IPS-20b (cell line): Measurements from ENCODE around the gene TUB.

Experiments used
- H3K27ac ChIP-seq: one replicate; pipeline ENCODE4 v1.5.1; 2013; ENCODE audit warnings: low read length
- H3K27me3 ChIP-seq: 2 replicates; pipeline ENCODE4 v1.6.1; 2013; ENCODE audit warnings: mild to moderate bottlenecking, low read length, inconsistent platforms; ENCODE audit not compliant: insufficient read depth
- H3K36me3 ChIP-seq: 2 replicates; pipeline ENCODE4 v1.6.1; 2013; ENCODE audit warnings: low read depth, mild to moderate bottlenecking, inconsistent platforms, low read length, moderate library complexity; ENCODE audit not compliant: insufficient read depth
- H3K4me1 ChIP-seq: 2 replicates; pipeline ENCODE4 v1.6.1; 2013; ENCODE audit warnings: mild to moderate bottlenecking, control low read depth, inconsistent platforms, low read length, moderate library complexity; ENCODE audit not compliant: insufficient read depth
- H3K4me3 ChIP-seq: 2 replicates; pipeline ENCODE4 v1.5.1; 2013; ENCODE audit warnings: mild to moderate bottlenecking, low read length, inconsistent platforms
- H3K9ac ChIP-seq: 2 replicates; pipeline ENCODE4 v1.6.1; 2013; ENCODE audit warnings: low read depth, mild to moderate bottlenecking, inconsistent platforms, low read length, moderate library complexity
- H3K9me3 ChIP-seq: 2 replicates; pipeline ENCODE4 v1.6.1; 2013; ENCODE audit warnings: mild to moderate bottlenecking, low read depth, low read length, inconsistent platforms; ENCODE audit not compliant: insufficient read depth

The TUB gene, protein sequence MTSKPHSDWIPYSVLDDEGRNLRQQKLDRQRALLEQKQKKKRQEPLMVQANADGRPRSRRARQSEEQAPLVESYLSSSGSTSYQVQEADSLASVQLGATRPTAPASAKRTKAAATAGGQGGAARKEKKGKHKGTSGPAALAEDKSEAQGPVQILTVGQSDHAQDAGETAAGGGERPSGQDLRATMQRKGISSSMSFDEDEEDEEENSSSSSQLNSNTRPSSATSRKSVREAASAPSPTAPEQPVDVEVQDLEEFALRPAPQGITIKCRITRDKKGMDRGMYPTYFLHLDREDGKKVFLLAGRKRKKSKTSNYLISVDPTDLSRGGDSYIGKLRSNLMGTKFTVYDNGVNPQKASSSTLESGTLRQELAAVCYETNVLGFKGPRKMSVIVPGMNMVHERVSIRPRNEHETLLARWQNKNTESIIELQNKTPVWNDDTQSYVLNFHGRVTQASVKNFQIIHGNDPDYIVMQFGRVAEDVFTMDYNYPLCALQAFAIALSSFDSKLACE

DNA sequence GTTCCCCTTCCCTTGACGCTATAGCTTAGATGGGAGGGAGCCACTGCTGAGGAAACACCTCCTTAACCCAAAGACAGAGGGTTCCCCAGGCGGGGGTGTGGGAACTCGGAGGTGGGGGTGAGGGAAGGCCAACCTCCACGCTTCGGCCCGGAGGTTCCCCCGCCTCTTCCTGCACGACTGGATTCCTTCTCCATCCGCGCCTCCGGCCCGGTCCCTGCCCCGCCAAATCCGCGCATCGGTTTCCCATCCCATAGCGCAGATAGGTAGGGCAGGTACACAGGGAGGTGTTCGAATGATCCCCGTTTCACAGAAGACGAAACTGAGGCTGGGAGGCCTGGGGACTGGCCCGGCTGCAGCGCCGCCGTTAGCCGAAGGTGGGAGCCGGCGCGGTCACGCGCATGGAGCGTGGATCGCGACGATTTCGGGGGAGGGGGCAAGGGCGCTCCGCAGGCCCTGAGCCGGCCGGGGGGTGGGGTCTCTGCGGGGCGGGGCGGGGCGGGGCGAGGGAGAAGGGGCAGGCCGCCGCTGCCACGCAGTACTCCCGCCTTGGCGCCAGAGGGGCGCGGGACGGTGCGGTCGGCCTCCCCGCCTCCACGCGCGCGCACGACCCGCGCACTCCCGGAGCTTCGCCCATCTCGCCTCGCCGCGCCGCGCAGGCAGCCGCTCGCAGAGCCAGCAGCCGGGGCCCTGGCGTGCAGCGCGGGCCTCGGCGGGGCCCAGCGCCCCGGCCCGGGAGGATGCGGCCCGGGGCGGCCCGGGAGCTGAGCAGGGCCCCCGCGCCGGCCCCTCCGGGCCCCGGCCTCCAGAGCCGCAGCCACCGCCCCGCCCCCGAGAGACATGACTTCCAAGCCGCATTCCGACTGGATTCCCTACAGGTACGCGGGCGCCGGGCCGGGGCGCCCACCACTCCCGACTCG lies at the start of gene TUB:
TUB (plus strand) TSS at position 538 of the 917 bp plus-strand sequence; CDS start at position 838, 300 bp downstream.
- Histone ChIP-seq H3K4me3 (peak within 1 kb of the TSS; percentile 70), H3K27ac (no peak within 1 kb of the TSS)

DNA sequence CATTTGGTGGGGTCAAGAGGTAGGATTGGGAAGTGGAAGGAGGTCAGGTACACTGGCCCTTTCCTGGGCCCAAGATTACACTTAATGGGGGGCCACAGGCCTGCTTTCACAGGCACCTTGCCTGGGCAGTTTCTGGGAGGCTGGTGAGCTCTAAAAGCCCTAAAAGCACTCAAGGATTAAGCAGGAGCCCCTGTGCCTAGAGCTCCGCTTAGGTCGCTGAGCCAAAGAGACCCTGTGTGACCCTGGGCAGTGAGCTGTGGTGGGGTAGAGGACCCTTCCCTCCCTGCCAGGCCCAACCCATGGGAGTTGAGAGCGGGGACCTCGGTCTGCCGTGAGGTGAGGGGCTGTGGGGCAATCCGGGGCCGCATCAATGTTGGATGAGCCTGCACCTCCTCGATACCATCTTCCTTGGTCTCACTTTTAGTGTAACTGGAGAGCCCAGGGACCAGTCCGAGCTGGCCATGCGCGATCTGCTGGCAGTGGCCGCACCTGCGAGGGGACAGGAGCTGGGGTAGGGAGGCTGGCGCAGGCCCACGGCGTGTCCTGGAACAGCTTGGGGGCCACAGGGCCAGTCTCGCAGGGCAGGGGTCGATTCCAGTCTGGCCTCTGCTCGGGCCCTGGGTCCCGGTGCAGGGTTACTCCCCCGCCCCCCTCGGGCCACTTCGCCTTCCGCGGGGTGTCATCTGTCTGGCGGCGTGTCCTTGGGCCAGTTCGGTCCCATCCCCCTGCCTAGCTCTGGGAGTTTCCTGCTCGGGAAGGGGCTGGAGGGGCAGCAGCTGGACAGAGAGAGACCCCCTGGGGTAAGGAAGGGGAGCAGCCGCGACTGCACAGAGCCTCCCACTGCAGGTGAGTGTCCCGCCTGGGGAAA lies 49.5 kb upstream of the TUB start:
- no peaks in the 10 kb centered on the region for H3K9me3 ChIP-seq
- H3K27ac ChIP-seq = no peak overlapping the region
- H3K9ac ChIP-seq = no peak overlapping the region; the same call in 1 of the 2 replicates
- H3K27me3 ChIP-seq = peaks cover 28% of the 10 kb centered on the region
- H3K4me1 ChIP-seq = no peaks in the 10 kb centered on the region
- no peaks in the 10 kb centered on the region for H3K36me3 ChIP-seq
- H3K4me3 ChIP-seq = no peak overlapping the region

More for the DNA sequence above, at the start of gene TUB:
- Histone ChIP-seq H3K9me3 (no peaks in the 10 kb centered on the region), H3K4me1 (peaks cover 25% of the 10 kb centered on the region), H3K9ac (peak within 1 kb of the TSS; percentile 58; the same call in 1 of the 2 replicates), H3K27me3 (peaks cover 37% of the 10 kb centered on the region), H3K36me3 (no peaks in the 10 kb centered on the region)

DNA sequence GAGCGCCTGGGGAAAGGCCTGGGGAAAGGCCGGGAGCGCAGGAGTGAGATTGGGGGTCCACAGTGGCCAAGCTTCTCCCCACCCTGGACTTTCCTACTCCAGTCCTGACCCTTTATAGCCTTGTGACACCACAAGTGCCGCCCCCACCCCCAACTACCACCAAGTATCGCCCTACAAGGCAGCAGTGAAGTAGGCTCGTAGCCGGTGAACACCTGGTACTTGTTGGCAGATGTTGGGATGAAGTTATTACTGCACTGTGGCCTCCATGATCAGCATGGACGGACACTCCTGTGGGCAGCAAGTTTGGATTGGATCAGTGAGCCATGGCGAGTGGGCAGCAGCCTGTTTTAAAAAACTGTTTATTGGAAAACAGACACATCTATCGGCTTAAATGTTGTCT lies 48.9 kb upstream of the TUB start:
- H3K4me1 ChIP-seq = no peaks in the 10 kb centered on the region
- no peak overlapping the region for H3K9ac ChIP-seq
- no peak overlapping the region for H3K4me3 ChIP-seq
- peaks cover 32% of the 10 kb centered on the region for H3K27me3 ChIP-seq
- no peaks in the 10 kb centered on the region for H3K36me3 ChIP-seq
- no peaks in the 10 kb centered on the region for H3K9me3 ChIP-seq
- H3K27ac ChIP-seq = no peak overlapping the region

DNA sequence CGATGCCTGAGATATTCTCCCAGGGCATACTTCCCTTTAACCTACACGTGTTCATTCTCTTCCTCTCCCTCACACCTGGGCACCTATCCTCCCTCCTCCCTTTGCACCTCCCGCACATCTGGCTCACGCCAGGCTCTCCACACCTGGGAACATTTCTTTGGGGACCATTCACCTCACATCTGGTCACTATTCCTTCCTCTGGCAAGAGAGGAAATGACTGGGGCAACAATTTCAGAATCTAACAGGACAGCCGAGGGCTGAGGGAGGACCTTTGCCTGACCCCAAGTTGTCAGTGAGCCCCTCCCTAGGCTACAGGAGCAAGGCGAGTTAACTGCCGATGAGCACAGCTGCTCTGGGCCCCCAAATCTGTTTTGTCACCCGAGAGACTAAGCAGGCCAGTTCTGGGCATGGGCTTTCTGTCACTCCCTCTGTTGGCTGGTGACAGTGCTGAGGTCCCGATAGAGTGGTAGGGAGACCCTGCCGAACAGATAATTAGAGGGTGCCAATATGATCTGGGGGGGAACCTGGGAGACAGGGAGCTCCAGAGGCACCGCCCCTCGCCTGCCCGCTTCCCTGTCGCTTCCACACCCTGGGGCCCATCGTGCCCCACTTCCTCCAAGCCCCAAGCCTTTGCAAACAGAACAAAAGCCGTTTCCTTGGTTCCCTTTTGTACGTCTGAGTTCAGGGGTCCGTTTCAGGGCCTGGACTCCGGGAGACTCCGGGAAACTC lies 48.3 kb upstream of the TUB start:
- peak overlapping the region; percentile 34; the same call in 1 of the 2 replicates for H3K9ac ChIP-seq
- no peaks in the 10 kb centered on the region for H3K4me1 ChIP-seq
- no peaks in the 10 kb centered on the region for H3K9me3 ChIP-seq
- H3K27ac ChIP-seq = no peak overlapping the region
- H3K36me3 ChIP-seq = no peaks in the 10 kb centered on the region
- peak overlapping the region; percentile 11; the same call in 1 of the 2 replicates for H3K4me3 ChIP-seq
- H3K27me3 ChIP-seq = peaks cover 32% of the 10 kb centered on the region

DNA sequence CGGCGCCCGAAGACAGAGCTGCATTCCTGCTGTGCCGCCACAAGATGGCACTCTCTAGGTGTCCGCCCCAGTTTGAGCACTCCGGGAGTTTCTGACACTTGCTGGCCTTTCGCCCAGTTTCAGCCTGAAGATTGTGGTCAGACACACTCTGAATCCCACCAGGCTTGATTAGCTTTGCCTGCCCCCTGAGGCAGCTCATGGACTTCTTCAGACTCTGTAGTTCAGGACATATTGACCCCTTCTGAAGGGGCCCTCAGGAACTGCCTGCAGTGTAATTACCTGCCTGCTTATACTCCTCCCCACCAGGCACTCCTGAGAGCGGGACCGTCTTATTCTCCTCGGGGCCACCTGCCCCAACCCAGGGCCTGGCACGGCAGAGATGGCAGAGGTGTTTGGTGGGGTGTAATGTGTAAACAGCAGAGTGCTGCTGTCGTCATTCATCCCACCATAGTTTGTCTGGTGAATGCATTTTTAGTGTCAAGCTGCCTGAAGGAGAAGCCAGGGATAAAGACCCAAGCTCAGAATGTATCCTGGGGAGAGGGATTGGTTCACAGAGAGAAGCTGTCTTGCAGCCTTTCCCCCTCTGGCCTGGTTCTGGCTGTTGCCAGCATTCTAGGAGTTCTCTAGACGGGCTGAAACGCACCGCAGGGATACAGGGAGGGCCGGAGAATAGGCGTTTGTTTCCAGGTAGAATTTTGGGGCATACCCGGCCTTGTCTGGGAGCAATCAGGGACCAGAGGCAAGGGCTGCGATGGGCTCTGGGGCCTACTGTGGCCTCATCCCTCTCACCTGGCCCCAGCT lies 47.5 kb upstream of the TUB start:
- peak overlapping the region; percentile 11; the same call in 1 of the 2 replicates for H3K4me3 ChIP-seq
- no peak overlapping the region for H3K27ac ChIP-seq
- H3K9ac ChIP-seq = no peak overlapping the region

DNA sequence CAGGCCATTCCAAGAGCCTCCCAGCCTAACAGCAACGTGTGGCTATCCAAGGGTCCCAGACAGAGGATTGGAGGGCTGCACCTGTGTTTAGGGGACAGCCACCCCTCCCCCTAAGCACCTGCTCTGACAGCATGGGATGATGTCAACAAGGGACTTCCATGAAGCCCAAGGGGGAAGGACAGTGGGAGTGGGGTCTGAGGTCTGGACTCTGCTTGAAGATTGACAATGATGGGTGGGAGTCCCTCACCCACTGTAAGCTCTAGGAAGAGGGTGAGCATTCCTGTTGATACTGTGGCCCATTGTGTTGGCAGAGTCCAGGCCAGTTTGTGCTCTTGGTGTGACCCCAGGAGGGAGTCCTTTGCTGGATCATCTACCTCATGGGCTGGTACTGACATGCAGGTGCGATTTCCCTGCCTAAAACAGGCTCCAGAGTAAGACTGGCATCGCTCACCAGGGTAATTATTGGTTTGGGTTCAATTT lies 46.9 kb upstream of the TUB start:
- H3K4me1 ChIP-seq = no peaks in the 10 kb centered on the region
- H3K36me3 ChIP-seq = no peaks in the 10 kb centered on the region
- H3K27ac ChIP-seq = no peak overlapping the region
- peaks cover 32% of the 10 kb centered on the region for H3K27me3 ChIP-seq
- no peaks in the 10 kb centered on the region for H3K9me3 ChIP-seq
- H3K9ac ChIP-seq = no peak overlapping the region
- no peak overlapping the region for H3K4me3 ChIP-seq

More for the DNA sequence above, 47.5 kb upstream of the TUB start:
- Histone ChIP-seq H3K9me3 (no peaks in the 10 kb centered on the region), H3K36me3 (no peaks in the 10 kb centered on the region), H3K27me3 (peaks cover 32% of the 10 kb centered on the region), H3K4me1 (no peaks in the 10 kb centered on the region)

DNA sequence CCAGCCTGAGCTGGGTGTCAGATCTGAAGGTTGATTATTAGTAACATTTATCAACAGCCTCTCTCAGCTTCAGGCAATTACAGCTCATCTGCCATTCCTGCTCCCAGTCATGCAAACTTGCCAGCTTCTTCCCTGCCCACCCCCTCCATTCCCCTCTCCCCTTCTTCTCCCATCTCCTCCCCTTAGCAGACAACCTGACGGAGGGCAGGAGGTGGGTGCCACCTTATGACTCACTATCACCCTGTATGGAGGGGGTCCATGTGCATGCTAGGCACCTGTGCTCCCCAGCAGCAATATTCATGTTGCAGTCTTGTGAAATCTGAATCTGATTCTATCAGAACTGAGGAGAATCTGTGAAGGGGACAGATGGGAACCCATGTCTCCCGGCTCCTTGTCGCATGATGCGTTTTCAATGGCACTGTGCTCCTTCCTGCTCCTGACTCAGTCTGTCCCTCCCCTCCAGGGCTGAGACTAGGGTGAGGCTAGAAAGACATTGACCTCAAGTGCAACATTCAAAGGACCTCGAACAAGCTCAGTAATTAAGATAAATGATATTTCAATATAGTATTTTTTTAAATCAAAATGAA lies 46.3 kb upstream of the TUB start:
- Histone ChIP-seq H3K4me3 (no peak overlapping the region), H3K9ac (no peak overlapping the region), H3K9me3 (no peaks in the 10 kb centered on the region), H3K27me3 (peaks cover 32% of the 10 kb centered on the region), H3K4me1 (no peaks in the 10 kb centered on the region), H3K36me3 (no peaks in the 10 kb centered on the region), H3K27ac (no peak overlapping the region)

DNA sequence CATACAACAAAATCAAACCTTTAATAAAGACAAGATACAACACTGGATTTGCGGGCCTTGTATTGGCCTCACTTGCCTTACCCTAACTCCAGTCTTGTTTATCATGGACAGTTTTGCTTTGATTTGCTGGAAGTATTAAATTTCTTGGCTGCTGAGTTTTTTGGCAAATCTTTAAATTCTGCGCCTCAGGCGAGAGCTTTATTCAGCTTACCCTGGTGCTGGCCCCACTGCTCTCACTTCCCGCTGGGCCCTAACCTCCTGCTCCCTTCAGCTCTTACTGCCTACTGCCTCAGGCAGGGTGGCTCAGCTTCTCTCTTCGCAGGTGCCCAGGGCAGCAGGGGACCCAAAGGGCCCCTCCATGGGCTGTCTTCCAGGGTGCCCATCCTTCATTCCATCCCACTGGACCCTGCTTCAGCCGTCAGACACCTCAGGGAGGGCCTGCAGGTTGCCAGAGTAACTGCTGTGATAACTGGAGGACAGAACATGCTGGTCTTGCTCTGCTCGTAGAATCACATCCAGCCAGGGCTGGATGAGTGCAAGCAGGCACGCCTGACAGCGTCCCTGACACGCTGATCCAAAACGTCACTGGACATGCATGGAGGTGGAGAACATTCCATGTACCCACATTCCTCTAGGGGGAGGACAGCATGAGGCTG lies 45.7 kb upstream of the TUB start:
- H3K27ac ChIP-seq = no peak overlapping the region

DNA sequence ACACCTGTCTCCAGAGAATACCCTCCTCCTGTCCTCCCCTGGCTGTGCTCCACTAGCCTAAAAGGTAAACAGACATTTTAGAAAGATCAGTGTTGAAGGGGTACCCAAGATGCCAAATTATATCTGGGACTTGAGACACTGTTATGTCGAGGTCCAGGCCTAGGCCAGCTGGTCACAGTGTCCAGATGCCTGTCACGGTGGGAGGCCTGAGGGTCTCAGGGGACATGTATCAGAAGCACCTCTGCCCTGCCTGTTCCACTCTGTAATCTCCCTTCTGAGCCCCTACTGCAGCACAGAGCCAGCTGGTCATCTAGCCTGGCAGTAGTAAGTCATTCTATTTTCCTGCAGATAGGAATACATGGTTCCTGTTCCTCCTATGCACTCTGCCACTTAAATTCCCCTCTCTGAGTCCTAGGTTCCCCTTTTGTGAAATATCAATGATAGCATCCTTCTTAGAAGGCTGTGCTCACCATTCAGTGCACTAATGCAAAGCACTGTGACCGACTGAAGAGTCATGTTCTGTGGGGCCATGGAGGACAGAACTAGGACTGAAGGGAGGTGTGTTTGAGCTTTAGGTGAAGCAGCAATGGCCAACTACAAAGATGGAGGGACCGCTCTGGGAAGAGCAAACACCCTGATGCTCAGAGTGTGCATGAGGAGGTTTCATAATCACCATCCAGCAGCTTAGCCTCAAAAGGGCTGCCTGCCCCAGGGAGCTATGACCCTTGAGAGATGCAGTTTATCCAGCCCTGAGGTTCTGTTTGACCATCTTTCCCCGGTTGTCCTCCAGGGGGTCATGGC lies 44.8 kb upstream of the TUB start:
- no peaks in the 10 kb centered on the region for H3K9me3 ChIP-seq
- no peak overlapping the region for H3K4me3 ChIP-seq
- no peaks in the 10 kb centered on the region for H3K36me3 ChIP-seq
- no peak overlapping the region for H3K27ac ChIP-seq
- H3K27me3 ChIP-seq = peaks cover 18% of the 10 kb centered on the region
- no peak overlapping the region for H3K9ac ChIP-seq
- no peaks in the 10 kb centered on the region for H3K4me1 ChIP-seq

More for the DNA sequence above, 45.7 kb upstream of the TUB start:
- H3K4me1 ChIP-seq = no peaks in the 10 kb centered on the region
- H3K4me3 ChIP-seq = no peak overlapping the region
- H3K9me3 ChIP-seq = no peaks in the 10 kb centered on the region
- H3K36me3 ChIP-seq = no peaks in the 10 kb centered on the region
- H3K27me3 ChIP-seq = peaks cover 26% of the 10 kb centered on the region
- no peak overlapping the region for H3K9ac ChIP-seq
